ENCODE data around the gene XXYLT1.

XXYLT1 gene

GRCh38 chr3:195086885-195087284, 184.1 kb downstream of the XXYLT1 start:
- no peak for DNase-seq

- no peak for DNase-seq
Observed at GRCh38 chr3:195086341-195086740, 184.6 kb downstream of the XXYLT1 start.

- no peak for DNase-seq
Observed at GRCh38 chr3:195085356-195086130, 185.4 kb downstream of the XXYLT1 start.

- no peak for DNase-seq
Observed at GRCh38 chr3:195084746-195085145, 186.2 kb downstream of the XXYLT1 start.

- no peak for DNase-seq
Observed at GRCh38 chr3:195083659-195084058, 187.3 kb downstream of the XXYLT1 start.

- DNase-seq: no peak
Observed at GRCh38 chr3:195082811-195083210, 188.1 kb downstream of the XXYLT1 start.

- peak; percentile 19 for DNase-seq
Observed at GRCh38 chr3:195081242-195081963, 189.6 kb downstream of the XXYLT1 start.

- no peak for DNase-seq
Observed at GRCh38 chr3:195080571-195081151, 190.3 kb downstream of the XXYLT1 start.

- DNase-seq: no peak
Observed at GRCh38 chr3:195080125-195080524, 190.8 kb downstream of the XXYLT1 start.

GRCh38 chr3:195079636-195080035, 191.3 kb downstream of the XXYLT1 start:
- no peak for DNase-seq

- no peak for DNase-seq
Observed at GRCh38 chr3:195078891-195079440, 192.0 kb downstream of the XXYLT1 start.

- DNase-seq: no peak
Observed at GRCh38 chr3:195077611-195078540, 193.1 kb downstream of the XXYLT1 start.

GRCh38 chr3:195076981-195077610, 193.9 kb downstream of the XXYLT1 start:
- DNase-seq: no peak

GRCh38 chr3:195075941-195076875, 194.8 kb downstream of the XXYLT1 start:
- no peak for DNase-seq

- DNase-seq: no peak
Observed at GRCh38 chr3:195075199-195075940, 195.6 kb downstream of the XXYLT1 start.

GRCh38 chr3:195073866-195074860, 196.8 kb downstream of the XXYLT1 start:
- no peak for DNase-seq

- DNase-seq: no peak
Observed at GRCh38 chr3:195072916-195073564, 197.9 kb downstream of the XXYLT1 start.
